NCI-H2227 (cell line): Measurements from ENCODE around the gene OR1F1.
"Not testable (repeated sequence)": the region's sequence is repeated elsewhere in the genome, so short reads cannot be mapped to it uniquely, and the experiment has no call there.

Experiments used
- DNase-seq: peaks from one replicate; lab custom pipeline; 2025; ENCODE audit not compliant: unreplicated experiment; lab: John Stamatoyannopoulos, UW

The OR1F1 gene

GRCh38 chr16:3150346-3151218 is 37.4 kb upstream of the OR1F1 start:
- DNase-seq: peak; percentile 99

GRCh38 chr16:3152027-3152276 is 36.1 kb upstream of the OR1F1 start:
- DNase-seq: no peak

DNA sequence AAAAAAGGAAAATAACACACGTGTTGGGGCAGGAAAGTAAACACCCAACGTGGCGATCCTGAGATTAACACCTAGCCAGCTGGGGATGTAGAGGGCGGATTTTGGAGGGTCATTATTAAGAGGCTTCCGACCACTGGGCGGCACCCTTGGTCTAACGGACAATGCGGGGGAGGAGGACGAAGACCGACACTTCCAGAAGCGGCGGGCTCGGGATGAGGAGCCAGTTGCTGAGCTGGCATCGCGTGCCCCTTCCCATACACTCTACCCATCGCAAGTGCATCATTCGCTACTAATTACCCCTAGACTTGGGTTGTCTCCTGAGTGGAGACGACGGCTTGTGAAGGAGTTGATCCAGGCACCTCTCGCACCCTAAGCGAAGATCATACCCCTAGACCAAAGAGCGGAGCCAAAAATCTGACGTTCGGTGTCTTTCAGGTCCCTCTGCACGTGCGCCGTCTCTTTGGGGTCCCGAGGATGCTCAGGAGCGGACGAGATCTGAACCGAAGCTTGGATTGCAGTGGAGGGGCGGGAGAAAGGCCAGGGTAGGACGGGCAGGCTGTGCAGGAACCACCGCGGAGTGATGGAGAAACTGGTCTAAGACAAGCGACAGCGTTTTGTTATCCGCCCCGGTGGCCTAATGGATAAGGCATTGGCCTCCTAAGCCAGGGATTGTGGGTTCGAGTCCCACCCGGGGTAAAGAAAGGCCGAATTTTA is 35.6 kb upstream of the OR1F1 start:
- DNase-seq: peak; percentile 94

DNA sequence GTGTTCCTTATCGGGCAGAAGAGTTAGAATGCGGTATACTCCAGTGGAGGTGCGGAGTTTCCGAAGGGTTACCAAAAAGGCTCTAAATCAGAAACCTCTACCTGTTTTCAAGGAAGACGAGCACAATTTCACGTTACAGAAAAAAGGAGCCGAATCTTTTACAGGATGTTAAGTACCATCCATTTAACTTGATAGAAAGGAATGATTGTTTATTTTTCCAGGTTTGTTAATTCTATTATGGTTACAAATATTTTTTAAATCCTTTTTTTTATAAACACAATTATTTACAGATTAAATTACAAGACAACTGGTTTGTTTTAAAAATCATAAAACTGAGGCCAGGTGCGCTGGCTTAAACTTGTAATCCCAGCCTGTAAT is 35.0 kb upstream of the OR1F1 start:
- DNase-seq: no peak

- DNase-seq: no peak
Measured at GRCh38 chr16:3155181-3155580, 32.8 kb upstream of the OR1F1 start.

DNA sequence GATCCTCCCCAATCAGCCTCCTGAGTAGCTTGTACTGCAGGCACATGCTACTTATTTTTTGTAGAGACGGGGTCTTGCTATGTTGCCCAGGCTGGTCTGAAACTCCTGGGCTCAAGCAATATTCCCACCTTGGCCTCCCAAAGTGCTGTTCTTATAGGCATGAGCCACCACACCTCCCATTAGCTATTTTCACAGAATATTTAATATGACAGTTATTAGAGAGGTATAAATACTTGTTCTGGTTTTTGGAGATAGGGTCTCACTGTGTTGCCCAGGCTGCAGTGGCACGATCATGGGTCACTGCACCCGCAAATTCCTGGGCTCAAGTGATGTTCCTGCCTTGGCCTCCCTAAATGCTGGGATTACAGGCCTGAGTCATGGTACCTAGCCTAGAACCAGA is 32.0 kb upstream of the OR1F1 start:
- DNase-seq: no peak

GRCh38 chr16:3157229-3158025 is 30.6 kb upstream of the OR1F1 start:
- peak; percentile 93 for DNase-seq

GRCh38 chr16:3158026-3158509 is 29.9 kb upstream of the OR1F1 start:
- no peak for DNase-seq

DNA sequence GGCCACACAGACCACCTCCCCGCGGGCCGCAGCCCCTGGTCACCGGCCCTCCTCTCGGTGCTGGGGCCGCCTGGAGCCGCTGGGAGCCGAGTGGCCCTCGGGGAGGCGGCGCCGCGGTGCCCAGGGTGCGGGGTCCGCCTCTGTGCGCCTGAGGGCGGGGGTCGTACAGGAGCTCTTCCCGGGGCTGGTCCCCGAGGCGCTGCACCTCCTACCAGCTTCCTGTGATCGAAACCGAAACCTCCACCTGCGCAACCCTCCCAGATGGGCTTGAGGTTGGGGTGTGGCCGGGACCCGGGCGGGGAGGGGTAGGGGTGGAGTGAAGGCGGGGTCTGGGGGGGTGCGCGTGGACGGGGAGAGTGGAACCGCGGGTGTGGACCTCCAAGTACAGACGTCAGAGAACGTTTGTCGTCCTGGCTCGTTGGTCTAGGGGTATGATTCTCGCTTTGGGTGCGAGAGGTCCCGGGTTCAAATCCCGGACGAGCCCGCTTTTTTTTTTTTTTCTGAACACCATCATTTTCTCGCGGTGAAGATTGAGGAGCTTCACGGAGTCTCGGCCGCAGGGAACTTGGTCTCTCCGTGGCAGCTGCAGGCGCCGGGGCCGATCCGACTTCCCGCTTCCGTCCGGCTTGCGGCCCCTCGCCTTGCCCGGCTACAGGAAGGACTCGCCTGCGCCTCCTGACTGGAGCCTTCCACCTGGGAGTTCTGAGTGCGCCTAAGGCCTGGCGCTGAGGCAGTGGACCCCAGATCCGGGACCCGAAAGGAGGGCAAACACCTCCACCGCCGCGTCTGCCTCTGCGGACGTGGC is 29.3 kb upstream of the OR1F1 start:
- peak; percentile 85 for DNase-seq

DNA sequence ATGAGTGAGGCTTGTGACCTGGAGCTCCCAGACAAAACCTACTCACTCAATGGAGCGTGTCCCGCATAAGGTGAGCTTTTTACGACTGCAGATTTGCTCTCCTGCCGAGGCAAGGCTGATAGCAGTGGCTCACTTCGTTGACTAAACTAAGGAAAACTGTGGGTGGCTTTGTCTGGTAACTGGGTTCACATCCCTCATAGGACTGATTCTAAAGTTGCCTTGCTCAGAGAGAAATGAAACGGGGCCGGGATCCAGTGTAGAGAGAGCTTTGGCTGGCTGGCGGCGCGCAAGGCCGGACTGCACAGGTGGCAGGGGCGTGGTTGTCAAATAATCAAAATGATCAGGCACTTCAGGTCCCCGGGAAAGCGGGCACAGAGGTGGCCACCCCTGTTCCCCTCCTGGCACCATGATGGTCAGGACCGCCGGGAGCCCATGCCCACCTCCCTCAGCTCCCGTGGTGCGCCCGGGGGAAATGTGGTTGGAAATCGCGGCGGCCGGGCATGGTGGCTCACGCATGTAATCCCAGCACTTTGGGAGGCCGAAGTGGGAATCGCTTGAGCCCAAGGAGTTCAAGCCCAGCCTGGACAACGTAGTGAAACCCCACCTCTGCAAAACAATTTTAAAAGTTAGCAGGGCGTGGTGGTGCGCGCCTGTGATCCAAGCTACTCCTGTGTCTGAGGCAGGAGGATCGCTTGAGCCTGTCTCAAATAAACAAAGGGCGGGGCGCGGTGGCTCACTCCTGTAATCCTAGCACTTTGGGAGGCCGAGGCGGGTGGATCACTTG is 26.6 kb upstream of the OR1F1 start:
- DNase-seq: peak; percentile 58

DNA sequence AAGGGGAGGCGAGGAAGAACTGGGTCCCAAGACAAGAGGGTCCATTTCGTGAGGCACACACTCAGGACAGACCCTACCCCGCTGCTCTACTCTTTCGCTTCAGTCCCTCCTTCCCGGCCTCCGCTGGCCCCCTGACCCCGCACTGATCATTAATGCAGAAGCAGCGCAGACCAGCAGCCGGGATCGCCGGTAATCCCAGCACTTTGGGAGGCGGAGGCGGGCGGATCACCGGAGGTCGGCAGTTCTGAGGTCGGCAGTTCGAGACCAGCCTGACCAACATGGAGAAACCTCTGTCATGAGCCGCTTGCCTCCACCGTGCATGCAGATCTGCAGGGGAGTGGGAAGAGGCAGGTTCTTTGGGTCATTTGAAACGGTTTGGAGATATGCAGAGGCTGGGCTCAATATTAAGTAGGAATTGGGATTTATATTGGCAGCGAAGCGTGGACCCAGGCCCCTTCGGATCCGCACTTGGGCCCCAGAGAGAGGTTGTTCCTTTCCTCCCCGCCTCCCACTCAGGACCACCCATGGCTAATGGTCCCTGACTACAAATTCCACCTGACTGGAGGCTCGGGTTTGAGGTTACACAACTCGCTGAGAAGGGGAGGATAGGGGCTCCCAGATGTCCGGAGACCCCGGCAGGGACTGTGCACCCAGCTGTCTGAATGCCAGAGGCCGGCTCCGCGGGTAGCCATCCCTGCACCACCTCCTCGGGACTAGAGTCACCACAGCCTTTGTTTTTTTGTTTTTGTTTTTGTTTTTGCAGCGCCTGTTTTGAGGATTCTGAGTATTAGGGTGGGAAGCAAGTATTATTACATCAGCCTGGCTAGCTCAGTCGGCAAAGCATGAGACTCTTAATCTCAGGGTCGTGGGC is 23.6 kb upstream of the OR1F1 start:
- no peak for DNase-seq

GRCh38 chr16:3165111-3165822 is 22.7 kb upstream of the OR1F1 start:
- no peak for DNase-seq

DNA sequence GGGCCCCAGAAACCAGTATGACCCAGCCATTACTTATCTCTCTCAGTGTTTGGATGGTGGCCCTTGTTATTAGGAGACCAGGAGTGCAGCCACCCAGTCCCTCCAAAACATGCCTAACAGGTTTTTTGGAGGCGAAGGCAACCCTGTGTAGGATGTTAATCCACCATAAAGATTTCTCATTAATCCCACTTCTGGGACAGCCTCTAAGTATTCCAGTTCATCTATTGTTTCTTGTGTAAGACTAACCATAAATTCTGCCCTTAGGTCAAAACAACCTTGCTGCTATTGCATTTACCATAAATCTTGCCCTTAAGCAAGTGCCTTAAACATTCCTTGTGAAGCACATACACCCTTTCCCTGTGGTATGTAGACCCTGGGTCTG is 21.5 kb upstream of the OR1F1 start:
- no peak for DNase-seq

GRCh38 chr16:3168729-3169128 is 19.3 kb upstream of the OR1F1 start:
- not testable (repeated sequence) for DNase-seq

GRCh38 chr16:3170440-3171180 is 17.4 kb upstream of the OR1F1 start:
- DNase-seq: no peak

GRCh38 chr16:3171181-3171854 is 16.7 kb upstream of the OR1F1 start:
- no peak for DNase-seq

DNA sequence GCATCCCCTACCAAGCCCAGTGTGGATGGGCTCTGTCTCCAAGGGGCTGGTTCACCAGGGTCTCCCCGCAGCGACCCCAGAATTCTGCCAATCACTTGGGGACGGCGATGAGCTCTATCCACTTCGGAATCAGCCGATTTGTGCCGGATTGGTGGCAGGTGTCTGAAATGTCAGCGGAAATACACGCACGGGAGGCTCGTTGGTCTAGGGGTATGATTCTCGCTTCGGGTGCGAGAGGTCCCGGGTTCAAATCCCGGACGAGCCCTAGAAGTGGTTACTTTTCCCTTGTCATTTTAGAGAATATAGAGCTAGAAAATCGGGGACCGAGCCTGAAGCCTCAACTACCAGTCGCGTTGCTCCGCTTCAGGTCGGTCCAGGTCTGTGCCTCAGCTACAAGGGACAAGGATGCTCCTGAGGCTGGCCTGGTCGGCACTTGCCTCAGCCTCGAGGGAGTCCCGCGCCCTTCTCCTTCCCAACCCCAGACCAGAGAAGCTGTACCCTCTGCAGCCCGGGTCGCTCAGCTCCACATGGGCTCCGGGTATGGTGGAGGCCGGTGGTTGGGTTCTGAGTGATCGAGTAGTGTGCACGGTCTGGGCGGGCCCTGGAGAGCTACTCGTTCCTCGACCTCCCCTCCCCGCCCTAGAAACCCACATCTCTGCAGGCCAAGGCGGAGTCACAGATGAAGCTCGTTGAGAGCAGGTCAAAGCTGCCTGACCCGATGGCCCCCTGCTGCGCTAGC is 16.0 kb upstream of the OR1F1 start:
- DNase-seq: no peak
